ENCODE data around the gene STXBP1. TPM values are rescaled to one million over a fixed set of nuclear protein-coding genes. Genes with fewer than 3 reads are reported as not detected.

Gene STXBP1
- total and polyA plus RNA-seq, 9 of the 15 experiments (the other 6 are each of a cell fraction or from before 2014, with no cell fraction given), result 4.6 to 35.1 (median 9.7) TPM

- no peak for TF ChIP-seq DNMT1 (IDR thresholded peaks at IDR 0.05)
- TF ChIP-seq CC2D1A (IDR thresholded peaks at IDR 0.05), result peak; percentile 76; the same call in 1 of the 2 replicates
- TF ChIP-seq CTCFL (IDR thresholded peaks at IDR 0.05; ENCODE audit: borderline replicate concordance, insufficient read depth, low read depth, low read length, poor library complexity, severe bottlenecking), result peak; percentile 19
- no peak for TF ChIP-seq TAF1 (IDR thresholded peaks at IDR 0.05; ENCODE audit: control insufficient read depth, extremely low read depth, insufficient read depth, low read length, severe bottlenecking)
- no peak for TF ChIP-seq IFI16 (CRISPR knock-in tag; IDR thresholded peaks at IDR 0.05)
- TF ChIP-seq REST (IDR thresholded peaks at IDR 0.05; ENCODE audit: borderline replicate concordance), result peak; percentile 88
- no peak for TF ChIP-seq REST (CRISPR knock-in tag; IDR thresholded peaks at IDR 0.05; ENCODE audit: low read depth)
- TF ChIP-seq RFX1 (IDR thresholded peaks at IDR 0.05), result no peak
- no peak for TF ChIP-seq ZNF511 (CRISPR knock-in tag; IDR thresholded peaks at IDR 0.05)
- no peak for TF ChIP-seq MCM2 (IDR thresholded peaks at IDR 0.05; ENCODE audit: low read depth)
- TF ChIP-seq KAT2B (IDR thresholded peaks at IDR 0.05; ENCODE audit: low read depth, low read length), result no peak
- no peak for TF ChIP-seq ZNF174 (CRISPR knock-in tag; IDR thresholded peaks at IDR 0.05)
- TF ChIP-seq MBD2 (IDR thresholded peaks at IDR 0.05; ENCODE audit: borderline replicate concordance, low read depth), result no peak
- TF ChIP-seq TEAD1 (CRISPR knock-in tag; IDR thresholded peaks at IDR 0.05), result no peak
- no peak for TF ChIP-seq NONO (IDR thresholded peaks at IDR 0.05; ENCODE audit: low read depth in 2 of 2, low read length in 1 of 2)
- no peak for TF ChIP-seq MBD1 (CRISPR knock-in tag; IDR thresholded peaks at IDR 0.05)
- no peak for TF ChIP-seq BMI1 (IDR thresholded peaks at IDR 0.05; ENCODE audit: low read length)
Observed at GRCh38 chr9:127589955-127590370, 22.1 kb upstream of the STXBP1 start (continued).

All from K562 (cell line).